Vagina (tissue), 2 donors: ENCODE results near the gene TNIK.

Source experiments
- POLR2A ChIP-seq, 2 donors: fragments of 450-650 bp; IDR thresholded peaks; one replicate each; pipeline ENCODE4 v1.6.1; 2017; ENCODE audit warnings: antibody characterized with exemption in 2 of 2, mild to moderate bottlenecking in 2 of 2, moderate library complexity in 2 of 2
- TF ChIP-seq, protein P1 (sequence below), 3 experiments: fragments of 450-650 bp in 2 of 3; fragments of 200-600 bp in 1 of 3; sonication (generic) in 1 of 3; IDR thresholded peaks; one replicate each; pipeline ENCODE4 v1.5.1; 2017 to 2019; ENCODE audit warnings: antibody characterized with exemption in 3 of 3, mild to moderate bottlenecking in 2 of 3, moderate library complexity in 2 of 3

DNA sequence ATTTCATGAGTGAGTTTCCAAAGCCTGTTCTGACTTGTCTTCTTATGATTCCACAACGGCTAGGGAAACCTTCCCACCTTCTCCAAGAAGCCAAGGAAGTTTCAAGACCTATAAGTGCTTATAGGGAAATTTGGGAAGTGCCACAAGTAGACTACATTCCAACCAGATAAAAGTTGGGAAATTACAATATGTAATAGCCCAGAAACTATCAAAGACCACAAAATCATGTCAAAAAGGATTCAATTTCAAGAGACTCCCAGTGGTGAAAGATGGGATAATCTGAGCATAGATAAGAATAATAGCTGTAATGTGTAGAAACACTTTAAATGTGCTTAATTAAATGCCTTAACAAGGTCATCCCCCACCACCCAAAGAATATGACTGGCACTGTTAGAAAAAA, 264.5 kb downstream of the TNIK start:
- TF ChIP-seq, protein P1, sequence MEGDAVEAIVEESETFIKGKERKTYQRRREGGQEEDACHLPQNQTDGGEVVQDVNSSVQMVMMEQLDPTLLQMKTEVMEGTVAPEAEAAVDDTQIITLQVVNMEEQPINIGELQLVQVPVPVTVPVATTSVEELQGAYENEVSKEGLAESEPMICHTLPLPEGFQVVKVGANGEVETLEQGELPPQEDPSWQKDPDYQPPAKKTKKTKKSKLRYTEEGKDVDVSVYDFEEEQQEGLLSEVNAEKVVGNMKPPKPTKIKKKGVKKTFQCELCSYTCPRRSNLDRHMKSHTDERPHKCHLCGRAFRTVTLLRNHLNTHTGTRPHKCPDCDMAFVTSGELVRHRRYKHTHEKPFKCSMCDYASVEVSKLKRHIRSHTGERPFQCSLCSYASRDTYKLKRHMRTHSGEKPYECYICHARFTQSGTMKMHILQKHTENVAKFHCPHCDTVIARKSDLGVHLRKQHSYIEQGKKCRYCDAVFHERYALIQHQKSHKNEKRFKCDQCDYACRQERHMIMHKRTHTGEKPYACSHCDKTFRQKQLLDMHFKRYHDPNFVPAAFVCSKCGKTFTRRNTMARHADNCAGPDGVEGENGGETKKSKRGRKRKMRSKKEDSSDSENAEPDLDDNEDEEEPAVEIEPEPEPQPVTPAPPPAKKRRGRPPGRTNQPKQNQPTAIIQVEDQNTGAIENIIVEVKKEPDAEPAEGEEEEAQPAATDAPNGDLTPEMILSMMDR (IDR thresholded peaks at IDR 0.05) = no peak
- no peak for TF ChIP-seq POLR2A (IDR thresholded peaks at IDR 0.05)
